HG02885 (cell line): ENCODE data around the gene MMP25.
"Not testable (repeated sequence)": the region's sequence is repeated elsewhere in the genome, so short reads cannot be mapped to it uniquely, and the experiment has no call there.

Experiments
- ATAC-seq: cut with Tn5 transposase; IDR thresholded peaks from one replicate; pipeline ENCODE4 v1.9.1; 2021; ENCODE audit warnings: mild to moderate bottlenecking; ENCODE audit not compliant: unreplicated experiment, poor library complexity

MMP25 gene

GRCh38 chr16:3070608-3071111 is 24.3 kb downstream of the MMP25 start:
- ATAC-seq, result no peak

GRCh38 chr16:3071655-3072054 is 25.3 kb downstream of the MMP25 start:
- no peak for ATAC-seq

GRCh38 chr16:3072148-3072547 is 25.8 kb downstream of the MMP25 start:
- ATAC-seq, result not testable (repeated sequence)

- ATAC-seq, result not testable (repeated sequence)
Observed at GRCh38 chr16:3072576-3073263, 26.4 kb downstream of the MMP25 start.

DNA sequence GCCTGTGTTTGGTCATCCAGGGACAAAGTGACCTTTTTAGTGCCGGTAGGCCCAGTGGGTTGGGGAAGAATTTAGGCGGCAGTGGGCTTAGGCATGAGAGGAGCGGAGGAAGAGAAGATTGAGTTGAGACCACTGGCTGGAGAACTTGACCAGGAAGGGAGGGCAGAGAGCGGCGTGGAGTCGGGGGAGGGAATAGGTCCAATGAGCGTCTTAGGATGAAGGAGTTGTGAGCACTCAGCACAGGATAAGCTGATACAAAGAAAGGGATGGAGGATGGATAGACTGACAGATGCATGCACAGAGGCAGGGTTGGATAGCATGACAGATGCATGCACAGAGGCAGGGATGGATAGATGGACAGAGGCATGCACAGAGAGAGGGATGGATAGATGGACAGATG is 27.1 kb downstream of the MMP25 start:
- no peak for ATAC-seq

- peak; percentile 73 for ATAC-seq
Observed at GRCh38 chr16:3074860-3075522, 28.6 kb downstream of the MMP25 start.

- no peak for ATAC-seq
Observed at GRCh38 chr16:3075523-3075915, 29.2 kb downstream of the MMP25 start.

DNA sequence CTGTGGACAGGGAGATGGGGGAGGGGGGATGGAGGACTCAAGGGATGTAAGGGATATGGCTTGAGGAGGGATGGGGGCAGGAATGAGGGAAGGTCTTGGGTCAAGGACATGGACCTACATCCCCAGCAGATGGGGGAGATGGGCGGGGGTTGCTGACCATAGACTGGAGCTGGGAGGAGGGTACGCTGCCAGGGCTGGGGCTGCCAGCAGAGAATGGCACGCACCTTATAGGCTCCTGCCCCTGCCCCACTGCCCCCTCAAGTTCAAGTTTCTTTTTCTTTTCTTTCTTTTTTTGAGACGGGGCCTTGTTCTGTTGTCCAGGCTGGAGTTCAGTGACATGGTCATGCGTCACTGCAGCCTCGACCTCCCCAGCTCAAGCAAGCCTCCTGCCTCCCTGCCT is 29.6 kb downstream of the MMP25 start:
- not testable (repeated sequence) for ATAC-seq

- no peak for ATAC-seq
Observed at GRCh38 chr16:3076577-3076976, 30.2 kb downstream of the MMP25 start.

DNA sequence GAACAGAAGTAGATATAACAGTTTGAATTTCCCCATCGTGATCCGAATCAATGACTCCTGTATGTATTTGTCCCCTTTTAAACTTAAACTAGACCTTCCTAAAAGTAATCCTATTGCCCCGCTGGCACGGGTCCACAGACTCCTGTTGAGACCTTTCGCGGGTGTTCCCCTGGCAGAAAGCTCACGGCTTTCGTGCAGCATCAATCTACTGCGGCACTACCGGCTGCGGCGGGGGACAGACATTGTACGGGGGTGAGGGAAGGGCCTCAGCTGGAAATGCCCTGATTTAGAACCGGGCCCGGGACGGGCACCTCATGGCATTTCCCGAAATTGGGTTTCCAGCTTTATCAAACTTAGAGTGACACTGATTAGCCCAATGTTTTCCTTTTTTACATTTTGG is 33.7 kb downstream of the MMP25 start:
- no peak for ATAC-seq

- ATAC-seq, result not testable (repeated sequence)
Observed at GRCh38 chr16:3081957-3082356, 35.6 kb downstream of the MMP25 start.

- ATAC-seq, result not testable (repeated sequence)
Observed at GRCh38 chr16:3083408-3083807, 37.0 kb downstream of the MMP25 start.

DNA sequence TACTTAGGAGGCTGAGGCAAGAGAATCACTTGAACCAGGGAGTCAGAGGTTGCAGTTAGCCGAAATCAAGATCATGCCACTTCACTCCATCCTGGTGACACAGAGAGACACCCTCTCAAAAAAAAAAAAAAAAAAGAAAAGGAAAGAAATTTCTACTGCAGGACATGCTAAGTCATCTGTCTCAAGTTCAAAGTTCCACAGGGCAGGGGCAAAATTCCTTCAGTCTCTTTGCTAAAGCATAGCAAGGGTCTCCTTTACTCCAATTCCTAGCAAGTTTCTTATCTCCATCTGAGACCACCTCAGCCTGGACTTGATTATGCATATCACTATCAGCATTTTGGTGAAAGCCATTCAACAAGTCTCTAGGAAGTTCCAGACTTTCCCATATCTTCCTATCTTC is 38.1 kb downstream of the MMP25 start:
- ATAC-seq, result no peak

DNA sequence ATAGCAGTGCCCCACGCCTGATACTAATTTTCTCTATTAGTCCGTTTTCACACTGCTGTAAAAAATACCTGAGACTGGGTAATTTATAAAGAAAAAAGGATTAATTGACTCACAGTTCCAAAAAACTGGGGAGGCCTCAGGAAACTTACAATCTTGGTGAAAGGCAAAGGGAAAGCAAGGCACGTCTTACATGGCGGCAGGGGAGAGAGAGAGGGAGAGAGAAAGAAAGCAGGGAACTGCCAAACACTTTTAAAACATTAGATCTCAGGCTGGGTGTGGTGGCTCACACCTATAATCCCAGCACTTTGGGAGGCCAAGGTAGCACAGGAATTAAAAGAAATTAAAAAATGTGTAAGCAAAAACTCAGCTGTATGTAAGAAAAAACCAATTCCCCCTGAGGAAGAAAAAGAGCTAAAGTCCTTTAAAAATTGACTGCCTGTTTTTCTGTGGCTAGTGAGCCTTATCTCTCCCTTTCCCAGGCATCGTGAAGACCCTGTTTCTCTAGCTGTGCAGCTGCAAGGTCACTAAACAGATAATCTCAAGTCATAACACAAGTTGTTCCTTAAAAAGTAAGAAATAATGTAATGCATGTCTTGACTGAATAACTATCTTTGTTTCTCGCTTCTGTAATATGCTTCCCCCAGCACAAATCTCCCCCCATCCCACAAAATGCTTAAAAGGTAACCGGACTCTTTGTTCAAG is 38.8 kb downstream of the MMP25 start:
- no peak for ATAC-seq

DNA sequence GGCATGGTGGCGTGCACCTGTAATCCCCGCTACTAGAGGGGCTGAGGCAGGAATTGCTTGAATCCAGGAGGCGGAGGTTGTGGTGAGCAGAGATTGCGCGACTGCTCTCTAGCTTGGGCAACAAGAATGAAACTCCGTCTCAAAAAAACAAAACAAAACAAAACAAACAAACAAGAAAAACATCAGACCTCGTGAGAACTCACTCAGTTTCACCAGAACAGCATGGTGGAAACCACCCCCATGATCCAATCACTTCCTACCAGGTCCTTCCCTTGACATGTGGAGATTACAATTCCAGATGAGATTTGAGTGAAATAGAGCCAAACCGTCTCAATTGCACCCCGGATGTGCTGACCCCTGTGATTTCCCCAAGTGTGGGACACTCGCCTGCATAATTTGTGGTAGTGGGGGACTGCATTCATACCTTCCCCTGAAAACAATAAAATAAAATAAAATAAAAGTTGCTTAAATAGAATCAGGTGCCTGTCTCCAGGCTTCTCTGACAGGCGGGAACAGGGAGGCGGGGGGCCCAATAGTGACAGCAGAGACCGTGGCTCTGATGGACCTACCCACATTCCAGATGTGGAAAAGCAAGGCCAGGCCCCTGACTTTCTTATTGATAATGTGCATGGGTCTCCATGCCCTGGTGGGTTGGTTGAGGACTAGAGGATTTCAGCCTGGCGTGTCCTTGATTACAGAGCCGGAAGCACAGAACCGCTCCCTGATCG is 39.7 kb downstream of the MMP25 start:
- ATAC-seq, result no peak

GRCh38 chr16:3086596-3087242 is 40.4 kb downstream of the MMP25 start:
- ATAC-seq, result no peak

DNA sequence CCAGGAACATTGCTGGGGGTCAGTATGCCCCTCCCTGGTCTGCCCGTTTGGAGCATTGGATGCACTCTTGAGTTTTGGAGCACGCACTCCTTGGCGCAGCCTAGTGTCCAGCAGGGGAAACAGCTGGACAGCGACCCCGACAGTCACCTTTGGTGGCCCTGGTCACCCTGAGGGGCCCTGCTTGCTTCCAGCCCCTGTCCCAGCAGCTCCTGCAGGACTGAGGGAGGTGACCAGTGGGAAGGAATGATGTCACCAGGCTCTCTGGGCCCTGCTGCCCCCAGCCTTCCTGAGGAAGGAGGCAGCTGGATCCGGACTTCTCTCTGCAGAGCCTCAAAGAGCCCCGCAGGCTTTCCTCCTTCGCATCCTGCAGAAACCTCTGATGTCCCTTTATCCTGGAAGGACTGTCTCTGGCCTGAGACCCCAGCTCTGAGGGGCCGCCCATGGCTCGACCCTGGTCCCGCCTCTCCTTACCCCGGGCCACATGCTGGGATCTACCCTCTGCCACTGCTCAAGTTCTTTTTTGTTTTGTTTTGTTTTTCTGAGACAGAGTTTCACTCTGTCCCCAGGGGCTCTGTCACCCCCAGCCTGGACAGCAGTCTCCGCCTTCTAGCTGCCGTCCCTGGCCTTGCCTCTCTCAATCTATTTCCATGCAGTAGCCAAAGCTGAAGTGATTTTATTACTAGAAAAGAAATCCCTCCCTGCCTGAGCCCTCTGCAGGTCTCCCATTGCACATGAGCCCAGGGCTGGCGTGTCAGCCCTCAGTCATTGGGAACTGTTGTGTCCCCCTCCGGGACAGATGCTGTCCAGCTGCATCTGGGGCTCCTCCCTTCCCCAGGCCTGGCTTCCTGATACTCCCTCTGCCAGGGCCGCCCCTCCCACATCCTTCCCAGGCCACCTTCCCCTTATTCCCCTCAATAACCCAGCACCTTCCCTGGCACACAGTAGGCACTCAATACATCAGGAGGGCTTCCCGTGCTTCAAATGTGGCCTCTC is 41.2 kb downstream of the MMP25 start:
- ATAC-seq, result no peak

DNA sequence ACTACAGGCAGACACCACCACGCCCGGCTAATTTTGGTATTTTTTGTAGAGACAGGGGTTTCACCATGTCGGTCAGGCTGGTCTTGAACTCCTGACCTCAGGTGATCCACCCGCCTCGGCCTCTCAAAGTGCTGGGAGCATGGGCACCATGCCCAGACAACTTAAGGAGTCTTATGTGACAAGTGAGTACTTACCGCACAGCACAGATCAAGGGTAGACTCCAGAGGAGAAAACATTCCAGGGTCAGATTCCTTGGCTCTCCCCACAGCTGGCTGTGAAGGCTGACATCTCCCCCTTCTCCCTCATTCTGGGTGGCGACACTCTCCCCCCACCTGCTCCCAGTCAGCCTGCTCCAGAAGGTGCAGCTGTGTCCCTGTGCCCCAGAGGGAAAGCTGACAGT is 42.1 kb downstream of the MMP25 start:
- ATAC-seq, result no peak
